ENCODE data around the gene CALD1. TPM values are rescaled to one million over a fixed set of nuclear protein-coding genes. Genes with fewer than 3 reads are reported as not detected.

The CALD1 gene
- polyA plus RNA-seq, 1 donor (not counting 4 experiments of a cell fraction or from before 2014, with no cell fraction given), result 229 TPM

- Histone ChIP-seq H3K79me2 (ENCODE audit: control insufficient read depth, insufficient read depth, low read length) (peaks cover 4% of the 10 kb centered on the region), H3K27ac (ENCODE audit: control insufficient read depth, insufficient read depth, low read length) (no peak overlapping the region), H3K4me3 (ENCODE audit: control insufficient read depth in 2 of 3, extremely low read depth in 1 of 3, insufficient read depth in 2 of 3, low read depth in 1 of 3, low read length in 3 of 3) (no peak overlapping the region), H4K20me1 (ENCODE audit: control insufficient read depth, extremely low read depth, insufficient read depth, low read length) (no peaks in the 10 kb centered on the region), H3K9me1 (ENCODE audit: control insufficient read depth, extremely low read depth, insufficient read depth, low read length) (no peaks in the 10 kb centered on the region), H3K36me3 (ENCODE audit: control insufficient read depth in 2 of 2, extremely low read depth in 1 of 2, insufficient read depth in 2 of 2, low read length in 2 of 2) (peaks cover 19 to 29% of the 10 kb centered on the region in 2 experiments), H3K27me3 (ENCODE audit: control insufficient read depth, extremely low read depth, insufficient read depth, low read length) (no peaks in the 10 kb centered on the region), H3K4me2 (ENCODE audit: control insufficient read depth, extremely low read depth, insufficient read depth, low read depth, low read length) (no peak overlapping the region), H3K9me3 (ENCODE audit: control insufficient read depth, low read depth, low read length) (no peaks in the 10 kb centered on the region), H3K4me1 (ENCODE audit: control insufficient read depth, extremely low read depth, insufficient read depth, low read length) (no peaks in the 10 kb centered on the region), H2AFZ (ENCODE audit: control insufficient read depth, low read length) (no peak overlapping the region), H3K9ac (ENCODE audit: control insufficient read depth, extremely low read depth, insufficient read depth, low read length) (no peak overlapping the region)
- TF ChIP-seq EZH2 (IDR thresholded peaks at IDR 0.05; ENCODE audit: low read length) (no peak), CTCF (optimal IDR thresholded peaks at IDR 0.05 in 1 of 3, IDR thresholded peaks at IDR 0.05 in 1 of 3, conservative IDR thresholded peaks at IDR 0.05 in 1 of 3; ENCODE audit: extremely low read depth in 1 of 3, insufficient read depth in 2 of 3, low read length in 3 of 3) (no peak)
- dilution Hi-C loops (cut with MboI; ENCODE audit: extremely low pct_ligation_motif_present, low sequenced_read_pairs), result no loop called here
- FAIRE-seq (no peak), DNase-seq (ENCODE audit: low read depth, low spot score) (no peak)
These were observed 153.4 kb downstream of the CALD1 start for GRCh38 chr7:134932707-134933370.

GRCh38 chr7:134933460-134934068, 154.1 kb downstream of the CALD1 start:
- no peak overlapping the region for H3K27ac ChIP-seq (ENCODE audit: control insufficient read depth, insufficient read depth, low read length)
- H3K4me3 ChIP-seq (ENCODE audit: control insufficient read depth in 2 of 3, extremely low read depth in 1 of 3, insufficient read depth in 2 of 3, low read depth in 1 of 3, low read length in 3 of 3), result no peak overlapping the region
- H3K9me1 ChIP-seq (ENCODE audit: control insufficient read depth, extremely low read depth, insufficient read depth, low read length), result no peaks in the 10 kb centered on the region
- H3K27me3 ChIP-seq (ENCODE audit: control insufficient read depth, extremely low read depth, insufficient read depth, low read length), result no peaks in the 10 kb centered on the region
- H3K4me2 ChIP-seq (ENCODE audit: control insufficient read depth, extremely low read depth, insufficient read depth, low read depth, low read length), result no peak overlapping the region
- dilution Hi-C loops (cut with MboI; ENCODE audit: extremely low pct_ligation_motif_present, low sequenced_read_pairs), result no loop called here
- DNase-seq (ENCODE audit: low read depth, low spot score) (no peak), FAIRE-seq (no peak)
- peaks cover 21 to 26% of the 10 kb centered on the region in 2 experiments for H3K36me3 ChIP-seq (ENCODE audit: control insufficient read depth in 2 of 2, extremely low read depth in 1 of 2, insufficient read depth in 2 of 2, low read length in 2 of 2)
- H4K20me1 ChIP-seq (ENCODE audit: control insufficient read depth, extremely low read depth, insufficient read depth, low read length), result no peaks in the 10 kb centered on the region
- H2AFZ ChIP-seq (ENCODE audit: control insufficient read depth, low read length), result no peak overlapping the region
- no peaks in the 10 kb centered on the region for H3K4me1 ChIP-seq (ENCODE audit: control insufficient read depth, extremely low read depth, insufficient read depth, low read length)
- no peak overlapping the region for H3K9ac ChIP-seq (ENCODE audit: control insufficient read depth, extremely low read depth, insufficient read depth, low read length)
- no peaks in the 10 kb centered on the region for H3K9me3 ChIP-seq (ENCODE audit: control insufficient read depth, low read depth, low read length)
- TF ChIP-seq CTCF (optimal IDR thresholded peaks at IDR 0.05 in 1 of 3, IDR thresholded peaks at IDR 0.05 in 1 of 3, conservative IDR thresholded peaks at IDR 0.05 in 1 of 3; ENCODE audit: extremely low read depth in 1 of 3, insufficient read depth in 2 of 3, low read length in 3 of 3), result no peak
- no peak for TF ChIP-seq EZH2 (IDR thresholded peaks at IDR 0.05; ENCODE audit: low read length)
- peaks cover 3% of the 10 kb centered on the region for H3K79me2 ChIP-seq (ENCODE audit: control insufficient read depth, insufficient read depth, low read length)

Measured in keratinocyte (primary cell).